KOPT-K1 (cell line): ENCODE measurements around the gene TMEM41A.
"Not testable (repeated sequence)": the region's sequence is repeated elsewhere in the genome, so short reads cannot be mapped to it uniquely, and the experiment has no call there.

Experiments
- H3K27ac ChIP-seq: fragments of 200-600 bp; sonication (generic); 2 replicates; pipeline ENCODE4 v1.5.1; 2016; ENCODE audit warnings: antibody characterized with exemption, mild to moderate bottlenecking, low read depth, low read length; ENCODE audit not compliant: poor library complexity, severe bottlenecking
- H3K36me3 ChIP-seq: fragments of 200-600 bp; sonication (generic); 2 replicates; pipeline ENCODE4 v1.5.1; 2017; ENCODE audit warnings: antibody characterized with exemption, mild to moderate bottlenecking, low read length, moderate library complexity; ENCODE audit not compliant: insufficient read depth
- H3K9me3 ChIP-seq: fragments of 200-600 bp; sonication (generic); 2 replicates; pipeline ENCODE4 v1.5.1; 2017; ENCODE audit warnings: antibody characterized with exemption, low read length, mild to moderate bottlenecking; ENCODE audit not compliant: insufficient read depth, poor library complexity, severe bottlenecking

The TMEM41A gene

GRCh38 chr3:185508335-185508991 is 9.6 kb upstream of the TMEM41A start:
- Histone ChIP-seq H3K9me3 (no peaks in the 10 kb centered on the region), H3K36me3 (no peaks in the 10 kb centered on the region), H3K27ac (no peak overlapping the region)

- Histone ChIP-seq H3K36me3 (no peaks in the 10 kb centered on the region), H3K27ac (no peak overlapping the region), H3K9me3 (no peaks in the 10 kb centered on the region)
Measured at GRCh38 chr3:185507883-185508282, 9.0 kb upstream of the TMEM41A start.

GRCh38 chr3:185504636-185505035 is 5.8 kb upstream of the TMEM41A start:
- no peaks in the 10 kb centered on the region for H3K9me3 ChIP-seq
- H3K36me3 ChIP-seq = no peaks in the 10 kb centered on the region
- H3K27ac ChIP-seq = no peak overlapping the region

GRCh38 chr3:185503521-185503920 is 4.7 kb upstream of the TMEM41A start:
- Histone ChIP-seq H3K36me3 (no peaks in the 10 kb centered on the region), H3K9me3 (no peaks in the 10 kb centered on the region), H3K27ac (no peak overlapping the region)

- no peaks in the 10 kb centered on the region for H3K36me3 ChIP-seq
- H3K27ac ChIP-seq = no peak overlapping the region
Measured at GRCh38 chr3:185502987-185503386, 4.2 kb upstream of the TMEM41A start.

GRCh38 chr3:185490241-185490640 is 8.6 kb downstream of the TMEM41A start:
- H3K9me3 ChIP-seq = no peaks in the 10 kb centered on the region
- no peak overlapping the region for H3K27ac ChIP-seq
- peaks cover 65% of the 10 kb centered on the region for H3K36me3 ChIP-seq

More at GRCh38 chr3:185502987-185503386, 4.2 kb upstream of the TMEM41A start:
- no peaks in the 10 kb centered on the region for H3K9me3 ChIP-seq

GRCh38 chr3:185489462-185489861 is 9.4 kb downstream of the TMEM41A start:
- peaks cover 57% of the 10 kb centered on the region for H3K36me3 ChIP-seq
- no peaks in the 10 kb centered on the region for H3K9me3 ChIP-seq
- no peak overlapping the region for H3K27ac ChIP-seq

- H3K36me3 ChIP-seq = peaks cover 47% of the 10 kb centered on the region
- H3K27ac ChIP-seq = no peak overlapping the region
- H3K9me3 ChIP-seq = no peaks in the 10 kb centered on the region
Measured at GRCh38 chr3:185488465-185488864, 10.4 kb downstream of the TMEM41A start.

- Histone ChIP-seq H3K9me3 (no peaks in the 10 kb centered on the region), H3K27ac (no peak overlapping the region), H3K36me3 (peaks cover 28% of the 10 kb centered on the region)
Measured at GRCh38 chr3:185486394-185486793, 12.4 kb downstream of the TMEM41A start.

GRCh38 chr3:185484296-185484695 is 14.5 kb downstream of the TMEM41A start:
- Histone ChIP-seq H3K9me3 (no peaks in the 10 kb centered on the region), H3K27ac (no peak overlapping the region), H3K36me3 (peaks cover 8% of the 10 kb centered on the region; the same call in 1 of the 2 replicates)

- Histone ChIP-seq H3K27ac (no peak overlapping the region), H3K9me3 (no peaks in the 10 kb centered on the region), H3K36me3 (no peaks in the 10 kb centered on the region)
Measured at GRCh38 chr3:185479373-185479945, 19.4 kb downstream of the TMEM41A start.

GRCh38 chr3:185477316-185477715 is 21.5 kb downstream of the TMEM41A start:
- no peak overlapping the region for H3K27ac ChIP-seq
- no peaks in the 10 kb centered on the region for H3K36me3 ChIP-seq
- no peaks in the 10 kb centered on the region for H3K9me3 ChIP-seq

- H3K36me3 ChIP-seq, H3K27ac ChIP-seq, H3K9me3 ChIP-seq: not testable (repeated sequence)
Measured at GRCh38 chr3:185474922-185475321, 23.9 kb downstream of the TMEM41A start.

- H3K27ac ChIP-seq = no peak overlapping the region
- no peaks in the 10 kb centered on the region for H3K9me3 ChIP-seq
- H3K36me3 ChIP-seq = no peaks in the 10 kb centered on the region
Measured at GRCh38 chr3:185473290-185473815, 25.5 kb downstream of the TMEM41A start.

GRCh38 chr3:185470323-185470722 is 28.5 kb downstream of the TMEM41A start:
- Histone ChIP-seq H3K36me3 (no peaks in the 10 kb centered on the region), H3K9me3 (no peaks in the 10 kb centered on the region), H3K27ac (no peak overlapping the region)

- no peaks in the 10 kb centered on the region for H3K9me3 ChIP-seq
- no peak overlapping the region for H3K27ac ChIP-seq
Measured at GRCh38 chr3:185469542-185469941, 29.3 kb downstream of the TMEM41A start.

More at GRCh38 chr3:185469542-185469941, 29.3 kb downstream of the TMEM41A start:
- no peaks in the 10 kb centered on the region for H3K36me3 ChIP-seq
